ENCODE measurements around the gene MYO7B.

- TF ChIP-seq CTCF (conservative IDR thresholded peaks at IDR 0.05; ENCODE audit: low read length) (no peak), EZH2phosphoT487 (IDR thresholded peaks at IDR 0.05; ENCODE audit: borderline replicate concordance, low read depth, low read length) (no peak)
Observed at GRCh38 chr2:127676906-127677305, 141.4 kb downstream of the MYO7B start.
